ENCODE data around the gene INPP5F.
A peak's percentile ranks its signal among the peaks of the same experiment; 100 is the strongest.
"Not testable (repeated sequence)": the region's sequence is repeated elsewhere in the genome, so short reads cannot be mapped to it uniquely, and the experiment has no call there.

INPP5F gene

GRCh38 chr10:119705434-119705831 is 20.4 kb upstream of the INPP5F start:
- no peak for DNase-seq (ENCODE audit: low spot score)

GRCh38 chr10:119706521-119707278 is 19.1 kb upstream of the INPP5F start:
- no peak for DNase-seq (ENCODE audit: low spot score)

- not testable (repeated sequence) for DNase-seq (ENCODE audit: low spot score)
Measured at GRCh38 chr10:119707331-119707730, 18.5 kb upstream of the INPP5F start.

- not testable (repeated sequence) for DNase-seq (ENCODE audit: low spot score)
Measured at GRCh38 chr10:119710935-119711334, 14.9 kb upstream of the INPP5F start.

GRCh38 chr10:119713744-119714483 is 11.9 kb upstream of the INPP5F start:
- no peak for DNase-seq (ENCODE audit: low spot score)

GRCh38 chr10:119714484-119714816 is 11.4 kb upstream of the INPP5F start:
- no peak for DNase-seq (ENCODE audit: low spot score)

GRCh38 chr10:119715628-119716505 is 10.0 kb upstream of the INPP5F start:
- no peak for DNase-seq (ENCODE audit: low spot score)

GRCh38 chr10:119723161-119723560 is 2.7 kb upstream of the INPP5F start:
- DNase-seq (ENCODE audit: low spot score), result no peak

GRCh38 chr10:119723624-119724023 is 2.2 kb upstream of the INPP5F start:
- no peak for DNase-seq (ENCODE audit: low spot score)

- no peak for DNase-seq (ENCODE audit: low spot score)
Measured at GRCh38 chr10:119724593-119725516, 995 bp upstream of the INPP5F start.

GRCh38 chr10:119725517-119725827 is 378 bp upstream of the INPP5F start:
- DNase-seq (ENCODE audit: low spot score), result no peak

GRCh38 chr10:119726676-119727261 is 919 bp downstream of the INPP5F start:
- DNase-seq (ENCODE audit: low spot score), result no peak

- no peak for DNase-seq (ENCODE audit: low spot score)
Measured at GRCh38 chr10:119728172-119728800, 2.4 kb downstream of the INPP5F start.

- DNase-seq (ENCODE audit: low spot score), result peak; percentile 69
Measured at GRCh38 chr10:119734396-119735332, 8.8 kb downstream of the INPP5F start.

GRCh38 chr10:119735451-119735850 is 9.6 kb downstream of the INPP5F start:
- no peak for DNase-seq (ENCODE audit: low spot score)

- no peak for DNase-seq (ENCODE audit: low spot score)
Measured at GRCh38 chr10:119736220-119736619, 10.4 kb downstream of the INPP5F start.

GRCh38 chr10:119737039-119737663 is 11.3 kb downstream of the INPP5F start:
- DNase-seq (ENCODE audit: low spot score), result no peak

- DNase-seq (ENCODE audit: low spot score), result peak; percentile 90
Measured at GRCh38 chr10:119737823-119738222, 12.0 kb downstream of the INPP5F start.

GRCh38 chr10:119738962-119739361 is 13.1 kb downstream of the INPP5F start:
- DNase-seq (ENCODE audit: low spot score), result no peak

Measured in COLO829 (cell line).